Activated naive CD4-positive, alpha-beta T cell (primary cell): Measurements from ENCODE around the gene NR6A1.

Source experiments
- DNase-seq, 4 experiments: peaks; one replicate each; lab custom pipeline; 2025; lab: John Stamatoyannopoulos, UW

NR6A1 gene

GRCh38 chr9:124504530-124505005 lies 266.5 kb downstream of the NR6A1 start:
- DNase-seq, result no peak

DNA sequence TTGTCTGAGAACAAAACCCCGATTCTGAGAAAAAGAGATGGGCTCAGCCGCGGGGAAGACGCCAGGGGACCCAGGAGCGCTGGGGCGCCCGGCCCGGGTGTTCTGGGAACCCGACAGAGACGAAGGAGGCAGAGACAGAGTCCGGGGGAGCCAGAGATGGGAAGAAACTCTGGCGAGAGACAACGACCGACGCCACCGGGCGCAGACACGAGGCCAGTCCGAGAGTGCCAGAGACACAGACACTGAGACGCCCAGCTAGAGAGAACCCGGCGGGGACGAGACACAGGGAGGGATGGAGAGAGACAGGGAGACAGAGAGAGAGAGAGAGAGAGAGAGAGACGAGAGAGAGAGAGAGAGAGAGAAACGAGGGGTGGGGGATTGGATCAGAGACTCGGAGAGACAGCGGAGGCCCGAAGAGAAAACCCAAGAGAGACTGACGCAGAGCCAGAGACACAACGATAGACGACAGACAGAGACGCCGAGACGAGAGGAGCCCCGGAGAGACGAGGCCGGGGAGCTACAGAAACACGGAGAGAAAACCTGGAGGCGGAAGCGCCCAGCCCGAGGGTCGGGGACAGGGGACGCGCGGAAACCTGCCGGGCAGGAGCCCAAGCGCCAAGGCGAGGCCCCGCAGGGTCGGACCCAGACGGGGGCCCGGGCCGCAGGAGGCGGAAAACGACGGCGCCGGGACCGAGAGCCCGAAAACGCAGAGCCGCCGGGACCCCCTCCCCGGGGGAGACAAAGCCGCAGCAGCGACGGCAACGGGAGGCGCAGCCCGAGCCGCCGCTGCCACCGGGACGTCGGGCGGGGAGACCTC lies 267.2 kb downstream of the NR6A1 start:
- no peak for DNase-seq

DNA sequence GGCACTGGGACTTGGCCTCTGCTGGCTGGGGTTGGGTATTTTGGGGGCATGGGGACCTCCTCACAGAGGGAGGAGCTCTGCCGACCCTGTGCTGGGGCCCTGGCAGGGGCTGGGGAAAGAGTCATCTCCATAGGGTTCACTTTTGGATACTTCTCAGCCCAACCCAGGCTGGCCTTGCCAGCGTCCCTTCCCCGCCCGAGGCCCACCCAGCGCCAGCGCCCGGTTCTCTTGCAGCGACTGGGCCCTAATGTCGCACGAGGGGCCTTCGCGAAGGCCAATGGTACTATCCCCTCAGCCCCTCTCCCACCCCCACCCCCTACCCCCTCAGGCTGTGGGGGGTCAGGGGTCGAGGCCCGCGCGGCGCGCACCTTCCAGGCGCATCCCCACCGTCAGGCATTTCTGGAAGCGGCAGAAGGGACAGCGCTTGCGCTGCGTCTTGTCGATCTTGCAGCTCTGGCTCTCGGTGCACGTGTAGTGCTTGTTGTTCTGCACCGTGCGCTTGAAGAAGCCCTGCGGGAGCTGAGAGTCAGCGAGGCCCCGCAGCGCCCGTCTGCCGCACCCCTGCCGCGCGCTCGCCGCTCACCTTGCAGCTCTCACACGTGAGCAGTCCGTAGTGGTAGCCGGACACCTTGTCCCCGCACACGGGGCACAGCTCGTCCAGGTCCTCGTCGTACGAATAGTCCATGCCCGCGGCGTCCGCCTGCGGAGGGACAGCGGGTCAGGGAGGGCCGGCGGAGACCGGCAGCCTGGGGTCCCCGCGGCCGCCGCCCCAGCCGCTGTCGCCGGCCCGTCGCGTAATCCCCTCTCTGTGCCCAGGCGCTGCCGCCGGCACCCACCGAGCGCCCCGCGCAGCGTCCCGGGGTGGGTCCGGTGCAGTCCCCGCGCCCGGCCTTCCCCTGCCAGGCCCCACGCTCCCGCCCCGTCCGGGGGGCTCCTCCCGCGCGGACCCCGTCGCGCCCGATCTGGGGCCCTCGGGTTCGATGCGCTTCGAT lies 268.1 kb downstream of the NR6A1 start:
- no peak for DNase-seq

DNA sequence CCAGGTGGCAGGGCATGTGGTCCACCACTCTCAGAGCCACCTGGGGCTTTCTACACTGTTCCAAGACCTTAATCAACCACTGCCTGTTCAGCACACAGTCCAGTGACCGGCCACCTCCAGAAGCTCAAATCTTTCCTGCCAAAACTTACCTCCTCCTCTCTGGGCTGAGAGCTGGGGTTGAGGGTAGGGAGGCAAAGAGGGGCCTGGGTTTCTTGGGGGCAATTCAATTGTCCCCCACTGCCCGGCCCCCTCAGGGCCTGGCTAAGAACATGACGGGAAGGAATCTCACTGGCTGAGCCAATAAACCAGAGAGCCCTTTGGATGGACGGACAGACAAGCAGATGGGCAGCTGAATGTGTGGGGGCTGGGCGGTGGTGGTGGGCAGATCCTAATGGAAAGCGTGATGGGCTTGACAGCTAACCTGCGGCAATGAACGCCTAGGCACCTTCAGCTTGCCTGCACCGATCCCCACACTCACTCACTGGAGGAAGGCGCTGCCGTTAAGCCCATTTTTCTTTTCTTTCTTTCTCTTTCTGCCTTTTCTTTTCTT lies 269.3 kb downstream of the NR6A1 start:
- no peak for DNase-seq

GRCh38 chr9:124500796-124501611 lies 270.1 kb downstream of the NR6A1 start:
- DNase-seq, result no peak

DNA sequence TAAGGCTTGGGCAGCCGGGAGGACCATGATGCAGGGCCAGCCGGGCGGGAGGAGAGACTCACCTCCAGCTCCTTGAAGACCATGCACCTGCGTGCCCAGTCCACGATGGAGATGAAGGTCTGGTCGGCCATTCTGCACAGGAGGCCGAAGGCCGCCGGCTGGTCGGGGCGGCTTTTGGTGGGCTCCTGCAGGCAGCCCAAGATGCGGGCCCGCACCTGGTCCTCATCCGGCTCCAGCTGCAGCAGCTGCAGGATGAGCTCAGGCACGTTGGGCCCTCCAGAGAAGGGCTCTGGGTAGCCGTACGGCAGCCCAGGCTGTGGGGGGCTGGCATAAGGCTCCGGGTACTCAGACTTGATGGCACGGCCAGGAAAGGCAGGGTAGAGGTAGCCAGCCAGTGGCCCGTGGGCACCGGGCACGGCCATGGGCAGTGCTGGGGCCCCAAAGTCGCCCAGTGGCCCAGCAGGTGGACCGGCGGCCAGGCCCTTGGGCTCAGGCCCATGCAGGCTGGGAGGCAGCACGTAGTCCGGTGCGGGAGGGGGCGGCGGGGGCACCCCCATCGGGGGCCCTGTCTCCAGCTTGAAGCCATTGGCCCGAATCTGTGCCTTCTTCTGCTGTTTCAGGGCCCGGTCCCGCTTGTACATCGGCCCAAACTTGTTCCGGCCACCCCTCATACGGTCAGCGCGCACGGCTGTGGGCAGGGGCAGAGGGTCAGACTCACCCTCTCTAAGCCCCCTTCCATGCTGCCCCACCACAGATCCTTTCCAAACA lies 270.9 kb downstream of the NR6A1 start:
- DNase-seq, result no peak

DNA sequence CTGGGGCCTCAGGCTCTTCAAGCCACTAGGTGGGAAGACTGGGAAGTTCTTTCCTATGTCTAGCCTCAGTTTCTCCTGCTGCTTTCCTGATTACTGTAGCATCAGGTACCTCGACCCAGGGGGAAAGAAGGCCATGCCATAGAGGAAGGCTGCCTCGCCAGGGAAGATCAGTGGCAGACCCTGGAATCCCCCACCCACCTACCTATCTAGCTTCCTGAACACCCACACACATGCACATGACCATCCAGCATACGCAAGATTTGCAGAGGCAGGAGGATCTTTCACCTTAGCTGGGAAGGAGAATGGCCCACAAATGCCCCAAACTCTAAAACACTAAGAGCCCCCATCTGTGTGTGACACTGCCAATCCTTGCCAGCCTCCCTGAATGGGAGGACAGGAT lies 271.9 kb downstream of the NR6A1 start:
- DNase-seq, result no peak

DNA sequence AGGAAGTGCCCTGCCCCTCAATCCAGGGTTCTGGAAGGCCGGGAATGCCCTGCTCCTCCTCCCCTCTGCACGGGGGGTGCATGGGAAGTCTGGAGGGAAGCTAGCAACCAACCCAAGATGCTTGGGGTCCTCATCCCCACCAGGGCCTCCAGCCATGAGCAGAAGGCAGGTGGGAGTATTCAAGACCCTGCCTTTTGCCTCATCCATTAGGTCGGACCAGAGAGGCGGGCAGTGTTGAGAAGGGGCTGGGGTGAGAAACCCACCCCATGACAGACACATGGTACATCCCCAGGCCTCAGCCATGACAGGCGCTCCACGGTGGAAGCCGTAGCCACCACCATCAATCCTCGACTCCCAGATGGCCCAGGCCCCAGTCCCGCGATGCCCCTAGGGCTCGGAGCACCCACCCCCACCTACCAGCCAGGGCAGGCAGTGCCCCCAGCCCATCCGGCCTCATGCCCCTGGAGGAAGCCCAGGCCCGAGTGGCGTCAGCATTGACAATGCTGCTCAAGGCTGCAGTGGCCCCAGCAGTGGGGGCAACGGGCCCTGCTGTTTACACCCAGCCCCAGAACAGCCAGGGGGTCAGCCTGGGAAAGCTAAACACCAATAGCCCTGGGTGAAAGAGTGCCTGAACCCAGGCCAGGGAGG lies 272.5 kb downstream of the NR6A1 start:
- DNase-seq, result no peak

GRCh38 chr9:124498040-124498439 lies 273.1 kb downstream of the NR6A1 start:
- no peak for DNase-seq

DNA sequence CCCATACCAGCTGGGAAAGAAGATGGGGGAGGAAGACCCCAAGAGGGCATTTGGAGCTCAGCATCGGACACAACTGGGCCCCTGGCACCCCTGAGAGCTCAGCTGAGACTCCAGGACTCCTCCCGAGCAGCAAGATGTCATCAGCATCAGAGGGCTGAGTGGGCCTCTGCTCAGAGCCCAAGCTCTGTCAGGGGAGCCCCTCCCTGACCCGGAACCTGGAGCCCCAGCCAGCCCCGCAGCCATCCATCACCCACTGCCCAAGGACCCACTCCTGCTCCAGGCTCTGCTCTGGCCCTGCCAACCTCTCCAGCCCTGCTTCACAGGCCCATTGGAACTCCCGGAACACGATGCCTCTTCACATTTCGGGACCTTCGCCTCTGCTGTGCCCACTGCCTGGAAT lies 273.7 kb downstream of the NR6A1 start:
- DNase-seq, result no peak

DNA sequence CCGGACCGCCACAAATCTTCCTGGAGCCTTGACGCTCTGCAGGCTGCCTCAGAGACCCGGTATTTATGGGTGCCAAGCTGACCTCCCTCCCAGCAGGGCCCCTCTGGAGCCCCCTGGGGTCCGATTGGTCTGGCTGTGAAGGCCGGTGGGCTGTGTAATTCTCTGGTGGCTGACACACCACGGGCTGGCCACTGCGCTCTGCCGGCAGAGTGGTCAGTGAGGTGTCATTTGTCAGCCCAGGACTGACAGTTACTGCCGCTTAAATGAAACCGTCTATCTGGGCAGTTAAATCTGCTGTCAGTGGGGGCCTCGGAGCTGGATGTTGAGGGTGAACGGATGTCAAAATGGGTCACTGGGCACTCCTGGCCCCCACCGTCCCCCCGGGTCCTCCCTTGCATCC lies 274.6 kb downstream of the NR6A1 start:
- no peak for DNase-seq

DNA sequence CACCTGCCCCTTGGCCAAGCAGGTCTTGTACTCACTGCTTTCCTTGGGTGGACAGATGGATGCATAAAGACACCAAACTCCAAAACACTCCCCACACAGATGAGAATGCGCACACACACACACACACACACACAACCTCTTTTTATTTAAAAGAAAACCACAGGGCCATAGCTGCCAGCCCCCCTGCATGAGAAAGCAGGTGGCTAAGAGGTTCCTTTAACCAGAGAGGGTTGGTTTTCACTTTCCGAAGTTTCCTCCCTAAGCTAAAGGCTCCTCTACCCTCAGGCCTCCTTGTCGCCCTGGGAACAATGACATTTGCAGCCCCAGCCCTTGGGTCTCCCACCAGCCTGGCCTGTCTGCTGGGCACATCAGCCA lies 275.0 kb downstream of the NR6A1 start:
- no peak for DNase-seq

DNA sequence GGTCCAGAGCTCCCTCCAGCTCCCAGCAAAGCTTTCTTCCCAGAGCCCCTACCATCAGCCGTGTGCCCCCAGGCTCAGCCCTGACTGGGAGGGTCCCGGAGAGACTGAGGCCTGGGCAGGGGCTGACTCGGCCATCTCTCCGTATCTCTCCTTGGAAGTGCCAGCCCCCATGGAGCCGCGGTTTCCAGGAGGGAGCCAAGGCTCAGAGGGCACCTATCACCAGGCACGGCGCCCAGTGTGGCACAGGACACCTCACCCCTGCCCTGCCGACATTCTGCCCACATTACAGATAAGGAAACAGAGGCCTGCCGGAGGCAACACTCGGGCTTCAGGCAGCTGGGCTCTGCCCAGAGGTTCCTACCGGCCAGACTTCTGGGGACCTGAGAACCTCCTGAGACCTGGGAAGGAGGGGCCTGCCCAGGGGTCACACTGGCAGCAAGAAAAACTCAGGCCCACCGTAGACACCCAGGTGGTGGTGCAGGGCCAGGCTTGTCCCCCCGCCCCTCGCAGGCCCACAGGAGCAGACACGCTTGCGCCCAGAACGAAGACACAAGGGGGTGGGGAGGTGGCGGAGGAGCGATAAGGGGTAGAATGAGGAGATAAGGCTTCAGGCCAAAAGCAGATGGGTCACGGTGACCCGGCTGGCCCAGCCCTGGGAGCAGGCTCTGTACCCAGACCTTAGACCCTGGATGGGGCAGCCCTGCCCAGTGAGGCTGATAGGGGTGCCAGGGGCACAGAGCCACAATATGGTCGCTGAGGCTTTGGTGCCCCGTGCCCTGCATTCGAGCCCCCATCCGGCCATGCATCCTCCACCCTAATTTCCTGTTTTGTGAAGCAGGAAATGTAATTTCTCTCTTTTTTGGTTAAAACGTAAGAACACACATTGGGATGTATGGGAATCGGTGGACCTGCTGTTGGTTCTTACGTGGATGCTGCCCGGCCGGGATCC lies 275.7 kb downstream of the NR6A1 start:
- DNase-seq, result no peak

DNA sequence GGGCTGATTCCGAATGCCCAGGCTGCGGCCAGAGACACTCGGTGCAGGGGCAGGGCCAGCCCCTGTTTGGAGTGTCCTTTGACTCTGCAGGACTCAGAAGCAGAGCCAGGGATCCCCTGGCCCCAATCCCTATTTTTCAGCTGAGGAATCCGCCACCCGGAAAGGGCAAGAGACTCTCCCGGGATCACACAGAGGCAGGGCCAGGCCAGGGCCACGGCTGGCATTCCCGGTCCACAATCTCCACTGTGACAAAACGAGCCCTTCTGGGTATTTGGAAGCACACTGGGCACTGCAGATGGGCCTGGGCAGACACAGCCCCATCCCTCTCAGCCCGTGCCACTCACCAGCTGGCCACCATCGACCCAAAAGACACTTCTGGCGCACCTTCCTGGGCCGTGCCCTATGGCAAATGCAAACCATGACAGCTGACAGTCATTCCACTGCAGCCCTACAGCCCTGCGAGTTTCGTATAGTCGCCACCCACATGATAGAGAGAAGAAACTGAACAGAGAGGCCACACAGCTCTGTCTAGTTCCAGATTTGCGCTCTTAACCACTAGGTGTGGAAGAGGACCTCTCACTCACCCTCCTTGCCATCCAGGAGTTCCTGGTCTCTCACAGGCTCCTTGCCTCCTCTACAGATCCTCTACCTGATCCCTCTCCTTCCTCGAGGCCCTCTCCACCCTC lies 277.2 kb downstream of the NR6A1 start:
- DNase-seq, result no peak

DNA sequence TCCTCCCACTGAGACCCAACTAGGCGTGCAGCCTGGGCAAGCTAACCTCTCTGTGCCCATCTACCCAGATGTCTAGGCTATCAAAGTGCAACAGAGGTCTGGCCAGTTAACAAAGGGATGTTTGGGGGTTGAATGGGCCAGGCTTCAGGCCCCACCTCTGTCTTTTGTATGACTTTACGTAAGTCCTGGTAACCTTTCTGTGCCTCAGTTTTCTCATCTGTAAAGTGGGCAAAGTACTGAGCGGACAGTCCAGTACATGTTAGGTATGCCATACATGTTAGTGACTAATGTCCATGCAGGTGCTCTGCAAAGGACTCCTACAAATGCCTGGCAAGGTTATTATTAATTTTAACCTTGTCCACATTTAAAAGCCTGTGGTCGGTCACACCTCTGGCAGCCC lies 277.9 kb downstream of the NR6A1 start:
- DNase-seq, result no peak

- DNase-seq, result no peak
These were observed 278.3 kb downstream of the NR6A1 start for GRCh38 chr9:124492818-124493217.

DNA sequence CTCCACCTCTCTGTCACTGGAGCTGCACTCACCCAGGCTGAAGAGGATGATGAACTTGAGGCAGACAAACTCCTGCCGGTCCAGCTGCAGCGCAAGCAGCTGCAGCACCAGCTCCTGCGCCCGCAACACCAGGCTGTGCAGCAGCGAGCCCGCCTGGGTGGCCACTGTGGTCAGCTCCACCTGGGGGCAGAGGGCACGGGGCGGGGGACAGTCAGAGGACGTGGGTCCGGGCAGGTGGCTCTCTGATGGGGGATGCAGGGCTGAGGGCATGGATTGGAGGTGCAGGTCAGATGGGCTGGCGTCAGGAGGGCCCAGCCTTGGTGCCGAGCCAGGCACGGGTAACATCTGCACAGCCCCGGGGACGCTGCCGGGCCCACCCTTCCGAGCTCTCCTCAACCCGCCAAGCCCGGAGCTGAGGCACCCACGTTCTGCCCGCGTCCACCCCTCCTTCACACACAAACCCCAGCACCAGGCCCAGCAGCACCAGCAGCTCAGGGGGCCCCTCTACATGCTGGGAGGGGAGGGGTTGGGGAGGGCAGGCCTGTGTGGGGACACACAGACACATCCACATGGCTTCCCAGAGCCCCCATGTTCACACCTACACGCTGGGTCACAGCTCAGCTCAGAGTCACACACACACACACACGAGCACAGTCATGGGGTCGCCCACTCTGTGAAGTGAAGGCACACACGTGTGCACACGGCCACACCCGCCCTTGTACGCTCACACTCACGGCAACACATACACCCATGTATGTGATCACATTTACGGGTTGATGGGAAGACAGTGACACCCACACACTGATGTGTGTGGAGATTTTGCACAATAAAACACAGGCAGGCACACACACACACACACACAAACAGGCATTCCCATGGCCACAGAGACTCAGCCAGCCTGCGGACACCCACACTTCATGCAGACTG lies 279.8 kb downstream of the NR6A1 start:
- no peak for DNase-seq

GRCh38 chr9:124490004-124490403 lies 281.1 kb downstream of the NR6A1 start:
- no peak for DNase-seq
